CD4-positive, alpha-beta T cell treated with Interleukin-10 for 1 hour (primary cell): Measurements from ENCODE around the gene PHB1.
A peak's percentile ranks its signal among the peaks of the same experiment; 100 is the strongest.
"Not testable (repeated sequence)": the region's sequence is repeated elsewhere in the genome, so short reads cannot be mapped to it uniquely, and the experiment has no call there.

Experiments used
- DNase-seq: peaks from one replicate; pipeline ENCODE4 v3.0.0-alpha.2; 2020

Gene PHB1

GRCh38 chr17:49403514-49404289 is 11.0 kb downstream of the PHB1 start:
- DNase-seq = peak; percentile 25

- DNase-seq = no peak
Measured at GRCh38 chr17:49402706-49403105, 12.0 kb downstream of the PHB1 start.

- no peak for DNase-seq
Measured at GRCh38 chr17:49401971-49402611, 12.6 kb downstream of the PHB1 start.

GRCh38 chr17:49399995-49400394 is 14.7 kb downstream of the PHB1 start:
- DNase-seq = no peak

- DNase-seq = no peak
Measured at GRCh38 chr17:49397586-49397985, 17.1 kb downstream of the PHB1 start.

GRCh38 chr17:49393491-49394255 is 21.0 kb downstream of the PHB1 start:
- no peak for DNase-seq

- DNase-seq = peak; percentile 32
Measured at GRCh38 chr17:49390548-49391324, 23.9 kb downstream of the PHB1 start.

- not testable (repeated sequence) for DNase-seq
Measured at GRCh38 chr17:49389514-49390347, 25.0 kb downstream of the PHB1 start.

GRCh38 chr17:49388692-49389513 is 25.8 kb downstream of the PHB1 start:
- DNase-seq = no peak

- DNase-seq = peak; percentile 71
Measured at GRCh38 chr17:49388290-49388640, 26.4 kb downstream of the PHB1 start.

- DNase-seq = peak; percentile 42
Measured at GRCh38 chr17:49387498-49388289, 27.0 kb downstream of the PHB1 start.

- no peak for DNase-seq
Measured at GRCh38 chr17:49386373-49386772, 28.3 kb downstream of the PHB1 start.

- DNase-seq = no peak
Measured at GRCh38 chr17:49384951-49385350, 29.7 kb downstream of the PHB1 start.

GRCh38 chr17:49383060-49383459 is 31.6 kb downstream of the PHB1 start:
- DNase-seq = no peak

- DNase-seq = no peak
Measured at GRCh38 chr17:49382556-49382955, 32.1 kb downstream of the PHB1 start.

- no peak for DNase-seq
Measured at GRCh38 chr17:49381793-49382192, 32.9 kb downstream of the PHB1 start.

- no peak for DNase-seq
Measured at GRCh38 chr17:49381033-49381432, 33.6 kb downstream of the PHB1 start.

GRCh38 chr17:49379926-49380325 is 34.8 kb downstream of the PHB1 start:
- DNase-seq = no peak

- no peak for DNase-seq
Measured at GRCh38 chr17:49378311-49378710, 36.4 kb downstream of the PHB1 start.

- DNase-seq = no peak
Measured at GRCh38 chr17:49375544-49375943, 39.1 kb downstream of the PHB1 start.
